CD14-positive monocyte (primary cell): ENCODE measurements around the gene GAL3ST2. TPM values are rescaled to one million over a fixed set of nuclear protein-coding genes. Genes with fewer than 3 reads are reported as not detected.
A peak's percentile ranks its signal among the peaks of the same experiment; 100 is the strongest.
"Not testable (repeated sequence)": the region's sequence is repeated elsewhere in the genome, so short reads cannot be mapped to it uniquely, and the experiment has no call there.

Experiments used
- DNase-seq, 3 donors: peaks; one replicate each; pipeline ENCODE4 v3.0.0-alpha.2; 2011 to 2022
- H2AFZ ChIP-seq: 2 replicates; pipeline ENCODE4 v1.6.0; 2012; ENCODE audit warnings: mild to moderate bottlenecking, low read depth, low read length, inconsistent platforms; ENCODE audit not compliant: insufficient read depth, poor library complexity, severe bottlenecking
- H3K27ac ChIP-seq, 2 donors: 1 replicate in 1 of 2; 2 replicates in 1 of 2; pipeline ENCODE4 v1.5.1; 2012 to 2013; ENCODE audit warnings: low read length in 2 of 2, control low read depth in 1 of 2, inconsistent platforms in 1 of 2, low read depth in 1 of 2, mild to moderate bottlenecking in 1 of 2
- H3K27me3 ChIP-seq, 2 donors: one replicate each; pipeline versions ENCODE4 v1.6.0 to v1.6.1; 2011 to 2013; ENCODE audit warnings: low read length in 2 of 2; ENCODE audit not compliant: control insufficient read depth in 2 of 2, insufficient read depth in 2 of 2
- H3K36me3 ChIP-seq, 2 donors: replicated peaks in 1 of 2; 1 replicate in 1 of 2; 2 replicates in 1 of 2; pipeline versions ENCODE4 v1.5.1 to v1.6.1; 2012 to 2013; ENCODE audit warnings: low read length in 2 of 2, control low read depth in 1 of 2, inconsistent platforms in 1 of 2, mild to moderate bottlenecking in 1 of 2; ENCODE audit not compliant: insufficient read depth in 2 of 2, control insufficient read depth in 1 of 2
- H3K4me1 ChIP-seq, 2 donors: 1 replicate in 1 of 2; 2 replicates in 1 of 2; pipeline versions ENCODE4 v1.5.1 to v1.6.1; 2012 to 2013; ENCODE audit warnings: low read length in 2 of 2, control low read depth in 1 of 2, inconsistent platforms in 1 of 2, mild to moderate bottlenecking in 1 of 2, moderate library complexity in 1 of 2; ENCODE audit not compliant: insufficient read depth in 2 of 2, control insufficient read depth in 1 of 2
- H3K4me2 ChIP-seq: replicated peaks from 2 replicates; pipeline ENCODE3; 2012; ENCODE audit warnings: low read length, moderate library complexity, mild to moderate bottlenecking; ENCODE audit not compliant: poor library complexity, severe bottlenecking; ENCODE audit errors: extremely low read depth
- H3K4me3 ChIP-seq, 3 experiments: fragments of 200-600 bp in 1 of 3; sonication (generic) in 1 of 3; replicated peaks in 1 of 3; 1 replicate in 2 of 3; 2 replicates in 1 of 3; pipeline ENCODE4 v1.5.1; 2011 to 2013; ENCODE audit warnings: low read length in 3 of 3, mild to moderate bottlenecking in 3 of 3, control low read depth in 2 of 3, low read depth in 2 of 3, inconsistent platforms in 1 of 3, moderate library complexity in 1 of 3
- H3K79me2 ChIP-seq: 2 replicates; pipeline ENCODE4 v1.6.0; 2012; ENCODE audit warnings: mild to moderate bottlenecking, control low read depth, inconsistent platforms, low read length, moderate library complexity; ENCODE audit not compliant: insufficient read depth
- H3K9ac ChIP-seq: 2 replicates; pipeline ENCODE4 v1.6.0; 2017; ENCODE audit warnings: low read length, mild to moderate bottlenecking; ENCODE audit not compliant: insufficient read depth, poor library complexity, severe bottlenecking
- H3K9me3 ChIP-seq, 2 donors: replicated peaks in 1 of 2; 1 replicate in 1 of 2; 2 replicates in 1 of 2; pipeline versions ENCODE4 v1.5.1 to v1.6.1; 2012 to 2013; ENCODE audit warnings: low read length in 2 of 2, control low read depth in 1 of 2; ENCODE audit not compliant: control insufficient read depth in 1 of 2, insufficient read depth in 1 of 2
- H4K20me1 ChIP-seq: 2 replicates; pipeline ENCODE4 v1.6.0; 2012; ENCODE audit warnings: mild to moderate bottlenecking, low read length, control low read depth, moderate library complexity; ENCODE audit not compliant: insufficient read depth
- H3K27ac Mint-ChIP-seq, 7 donors: one replicate each; pipeline ENCODE4 v1.8.0; 2020; ENCODE audit warnings: mild to moderate bottlenecking in 7 of 7, mixed read lengths in 7 of 7, moderate library complexity in 6 of 7, inconsistent platforms in 2 of 7
- H3K27me3 Mint-ChIP-seq, 3 donors: one replicate each; pipeline ENCODE4 v1.8.0; 2021 to 2022; ENCODE audit warnings: low read depth in 3 of 3, mild to moderate bottlenecking in 3 of 3, mixed read lengths in 3 of 3, moderate library complexity in 3 of 3, inconsistent platforms in 1 of 3
- H3K36me3 Mint-ChIP-seq, 2 donors: one replicate each; pipeline ENCODE4 v1.8.0; 2020; ENCODE audit warnings: mixed read lengths in 2 of 2, inconsistent platforms in 1 of 2, mild to moderate bottlenecking in 1 of 2
- H3K4me1 Mint-ChIP-seq: one replicate; pipeline ENCODE4 v1.8.0; 2020; ENCODE audit warnings: mild to moderate bottlenecking, mixed read lengths
- H3K4me3 Mint-ChIP-seq, 2 donors: one replicate each; pipeline ENCODE4 v1.8.0; 2020; ENCODE audit warnings: mild to moderate bottlenecking in 2 of 2, mixed read lengths in 2 of 2, moderate library complexity in 1 of 2
- H3K9me3 Mint-ChIP-seq, 7 donors: one replicate each; pipeline ENCODE4 v1.8.0; 2020 to 2022; ENCODE audit warnings: mixed read lengths in 7 of 7, mild to moderate bottlenecking in 6 of 7, moderate library complexity in 6 of 7, inconsistent platforms in 2 of 7
- CTCF ChIP-seq: fragments of 200-600 bp; IDR thresholded peaks from one replicate; pipeline ENCODE4 v1.8.0; 2022; ENCODE audit warnings: antibody characterized with exemption, mild to moderate bottlenecking
- WGBS: methylation state at CpG from one replicate; pipeline ENCODE4 v1.1.5; 2013; ENCODE audit warnings: missing lambda C conversion rate; ENCODE audit not compliant: insufficient coverage; 5-methylcytosine and 5-hydroxymethylcytosine counted together
- intact Hi-C, 2 donors: fragments of 100-400 bp; cut with micrococcal nuclease; formaldehyde crosslinking; loops; one replicate each; pipeline versions ENCODE4 v1.15.0 to v1.15.1; 2023
- polyA plus RNA-seq, 3 donors: library from polyadenylated mRNA; depleted of rRNA in 1 of 3; unstranded in 2 of 3; stranded (reverse) in 1 of 3; fragments of 300-500 nt in 2 of 3; fragments of >200 nt in 1 of 3; fragmentation: Illumina TruSeq in 2 of 3; gene quantifications; 1 replicate in 2 of 3; 2 replicates in 1 of 3; pipeline ENCODE4 v1.2.3, GENCODE V29; 2012 to 2021

GAL3ST2 gene
- polyA plus RNA-seq, 3 donors = not detected

DNA sequence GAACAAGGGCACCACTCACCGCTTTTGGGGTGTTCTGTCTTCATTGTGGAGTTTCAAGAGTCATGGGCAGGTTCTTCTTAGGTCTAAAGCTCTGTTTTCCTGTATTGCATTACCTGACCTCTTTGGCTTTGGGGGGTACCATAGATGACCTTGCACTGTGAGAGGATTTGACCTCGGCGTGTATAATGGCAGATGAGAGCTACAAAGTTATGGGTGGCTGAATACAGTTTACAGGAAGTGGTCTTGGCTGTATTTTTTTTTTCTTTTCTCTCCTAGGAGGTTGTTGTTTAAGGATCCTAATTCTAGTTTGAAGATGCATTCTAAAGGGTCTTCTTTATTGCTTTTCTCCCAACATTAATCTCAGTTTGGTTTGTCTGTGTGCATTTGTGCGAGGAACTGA is 11.5 kb downstream of the GAL3ST2 start:
- Mint-ChIP-seq H3K4me3 (no peak overlapping the region), H3K27me3 (peaks cover 2 to 22% (median 8%) of the 10 kb centered on the region in 3 donors), H3K27ac (no peak overlapping the region), H3K9me3 (peaks cover 0 to 16% (median 5%) of the 10 kb centered on the region in 7 donors), H3K36me3 (no peaks in the 10 kb centered on the region), H3K4me1 (peaks cover 2% of the 10 kb centered on the region)
- H2AFZ ChIP-seq = no peak overlapping the region
- TF ChIP-seq CTCF = no peak
- no peaks in the 10 kb centered on the region for H3K36me3 ChIP-seq
- H3K79me2 ChIP-seq = no peaks in the 10 kb centered on the region
- no peak overlapping the region for H3K9ac ChIP-seq
- no CpG with 5 or more reads among the region's 4 CpGs for WGBS
- no peak overlapping the region for H3K4me2 ChIP-seq
- H3K4me1 ChIP-seq = no peaks in the 10 kb centered on the region
- no peaks in the 10 kb centered on the region for H4K20me1 ChIP-seq
- no peak for DNase-seq
- no peaks in the 10 kb centered on the region for H3K27me3 ChIP-seq
- H3K27ac ChIP-seq = no peak overlapping the region
- peaks cover 9% of the 10 kb centered on the region in 2 donors for H3K9me3 ChIP-seq
- intact Hi-C loops = no loop called here
- no peak overlapping the region for H3K4me3 ChIP-seq

GRCh38 chr2:241788572-241788971 is 11.9 kb downstream of the GAL3ST2 start:
- Histone ChIP-seq H3K27ac (no peak overlapping the region), H3K27me3 (no peaks in the 10 kb centered on the region), H3K9ac (no peak overlapping the region), H4K20me1 (no peaks in the 10 kb centered on the region), H3K36me3 (no peaks in the 10 kb centered on the region), H2AFZ (no peak overlapping the region), H3K9me3 (peaks cover 9% of the 10 kb centered on the region in 2 donors), H3K79me2 (no peaks in the 10 kb centered on the region), H3K4me1 (no peaks in the 10 kb centered on the region), H3K4me3 (no peak overlapping the region), H3K4me2 (no peak overlapping the region)
- H3K27ac Mint-ChIP-seq = no peak overlapping the region
- DNase-seq = peak in 1 of 3 donors; percentile 8
- no peaks in the 10 kb centered on the region for H3K36me3 Mint-ChIP-seq
- H3K4me1 Mint-ChIP-seq = peaks cover 2% of the 10 kb centered on the region
- H3K4me3 Mint-ChIP-seq = no peak overlapping the region
- H3K27me3 Mint-ChIP-seq = peaks cover 2 to 22% (median 8%) of the 10 kb centered on the region in 3 donors
- WGBS = 40% methylated on average over 1 of the region's 3 CpGs
- H3K9me3 Mint-ChIP-seq = peaks cover 0 to 16% (median 5%) of the 10 kb centered on the region in 7 donors
- intact Hi-C loops = no loop called here
- no peak for TF ChIP-seq CTCF

- H3K27ac Mint-ChIP-seq, H3K9me3 ChIP-seq, H3K27me3 ChIP-seq, DNase-seq, H3K4me1 ChIP-seq, H3K36me3 Mint-ChIP-seq, H3K79me2 ChIP-seq, H3K27ac ChIP-seq, H3K4me3 ChIP-seq, intact Hi-C loops, H3K4me3 Mint-ChIP-seq, H2AFZ ChIP-seq, H4K20me1 ChIP-seq, H3K9ac ChIP-seq, H3K4me2 ChIP-seq, H3K4me1 Mint-ChIP-seq, H3K36me3 ChIP-seq: not testable (repeated sequence)
- no CpG with 5 or more reads among the region's 3 CpGs for WGBS
- H3K27me3 Mint-ChIP-seq = peaks cover 4 to 18% (median 5%) of the 10 kb centered on the region in 3 donors
- peaks cover 0 to 16% (median 5%) of the 10 kb centered on the region in 7 donors for H3K9me3 Mint-ChIP-seq
Observed at GRCh38 chr2:241791385-241791784, 14.8 kb downstream of the GAL3ST2 start.
